Stomach (tissue), 9 donors: ENCODE results near the gene MIS12. TPM values are rescaled to one million over a fixed set of nuclear protein-coding genes. Genes with fewer than 3 reads are reported as not detected.

Experiments used
- DNase-seq, 2 donors: peaks; one replicate each; pipeline versions ENCODE4 v3.0.0 to v3.0.0-alpha.2; 2013 to 2019
- H3K27ac ChIP-seq, 5 donors: fragments of 200-600 bp in 4 of 5; sonication (generic) in 4 of 5; one replicate each; pipeline ENCODE4 v1.5.1; 2013 to 2019; ENCODE audit warnings: mild to moderate bottlenecking in 1 of 5, moderate library complexity in 1 of 5
- H3K27me3 ChIP-seq, 3 donors: fragments of 200-600 bp; sonication (generic); one replicate each; pipeline ENCODE4 v1.5.1; 2017 to 2019; ENCODE audit warnings: mixed run types in 1 of 3
- H3K36me3 ChIP-seq, 4 donors: fragments of 200-600 bp; sonication (generic); 1 replicate in 3 of 4; 2 replicates in 1 of 4; pipeline ENCODE4 v1.5.1; 2016 to 2019
- H3K4me1 ChIP-seq, 4 donors: fragments of 200-600 bp; sonication (generic); one replicate each; pipeline ENCODE4 v1.5.1; 2016 to 2019
- H3K4me3 ChIP-seq, 4 donors: fragments of 200-600 bp; sonication (generic) in 3 of 4; one replicate each; pipeline ENCODE4 v1.5.1; 2016 to 2019; ENCODE audit warnings: mild to moderate bottlenecking in 1 of 4
- H3K9me3 ChIP-seq, 4 donors: fragments of 200-600 bp; sonication (generic); one replicate each; pipeline ENCODE4 v1.5.1; 2016 to 2019
- EP300 ChIP-seq: sonication (generic); formaldehyde crosslinking; IDR thresholded peaks from one replicate; pipeline ENCODE4 v1.6.1; 2017; ENCODE audit warnings: antibody characterized with exemption
- POLR2A ChIP-seq, 4 donors: fragments of 450-650 bp; IDR thresholded peaks; one replicate each; pipeline ENCODE4 v1.6.1; 2016; ENCODE audit warnings: antibody characterized with exemption in 4 of 4, control low read depth in 2 of 4, mild to moderate bottlenecking in 1 of 4, moderate library complexity in 1 of 4
- POLR2AphosphoS5 ChIP-seq, 3 donors: sonication (generic); formaldehyde crosslinking; IDR thresholded peaks; one replicate each; pipeline ENCODE4 v1.6.1; 2016; ENCODE audit warnings: antibody characterized with exemption in 3 of 3
- WGBS, 5 donors: extraction: QIAGEN DNeasy Blood & Tissue Kit in 3 of 5; methylation state at CpG; one replicate each; pipeline versions ENCODE4 v1.1.5 to v1.1.7; 2013 to 2018; 5-methylcytosine and 5-hydroxymethylcytosine counted together
- intact Hi-C: fragments of 100-400 bp; cut with DNase I; formaldehyde crosslinking; loops from one replicate; pipeline ENCODE4 v1.15.1; 2023; ENCODE audit warnings: low total_unique reads
- polyA plus RNA-seq, 3 donors: library from polyadenylated mRNA; stranded (reverse); fragments of 200-250 nt; gene quantifications; one replicate each; pipeline ENCODE4 v1.2.3, GENCODE V29; 2013
- total RNA-seq, 5 donors: library from RNA; depleted of rRNA; stranded (reverse); fragments of >200 nt; gene quantifications; one replicate each; pipeline versions ENCODE4 v1.1.0 to v1.2.3, GENCODE V29; 2014 to 2016
- TF ChIP-seq, protein P1 (sequence below), 7 experiments: fragments of 450-650 bp in 4 of 7; fragments of 200-600 bp in 3 of 7; sonication (generic) in 3 of 7; IDR thresholded peaks; one replicate each; pipeline ENCODE4 v1.5.1; 2016 to 2019; ENCODE audit warnings: antibody characterized with exemption in 7 of 7, control low read depth in 2 of 7, mild to moderate bottlenecking in 1 of 7
- donor health status: healthy with polysubstance abuse.
- donor health status: Bipolar disorder and iron deficiency.
- donor health status: healthy.

MIS12 gene
- total and polyA plus RNA-seq, 8 donors = 7.5 to 43.3 (median 13.6) TPM; not detected in 1

DNA sequence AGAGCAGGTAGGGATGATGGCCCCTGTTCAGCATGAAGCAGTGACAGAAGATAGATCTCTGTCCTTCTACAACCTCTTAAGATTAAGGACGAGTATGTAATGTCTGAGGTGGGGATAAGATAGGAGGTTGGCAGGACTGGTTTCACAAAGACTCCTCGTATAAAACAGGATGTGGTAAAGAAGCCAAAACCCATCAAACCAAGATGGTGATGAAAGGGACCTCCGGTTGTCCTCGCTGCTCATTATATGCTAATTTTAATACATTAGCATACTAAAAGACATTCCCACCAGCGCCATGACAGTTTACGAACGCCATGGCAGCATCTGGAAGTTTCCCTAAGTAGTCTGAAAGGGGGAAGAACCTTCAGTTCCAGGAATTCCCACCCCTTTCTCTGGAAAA, 27.3 kb downstream of the MIS12 start:
- Histone ChIP-seq H3K4me1 (no peaks in the 10 kb centered on the region), H3K27me3 (no peaks in the 10 kb centered on the region), H3K27ac (no peak overlapping the region), H3K4me3 (no peak overlapping the region), H3K36me3 (peaks cover 0 to 16% (median 11%) of the 10 kb centered on the region in 4 donors), H3K9me3 (no peaks in the 10 kb centered on the region)
- no peak for DNase-seq
- no peak for TF ChIP-seq POLR2A (IDR thresholded peaks at IDR 0.05)
- no peak for TF ChIP-seq EP300
- no peak for TF ChIP-seq POLR2AphosphoS5 (IDR thresholded peaks at IDR 0.05)
- WGBS, 5 donors = 64 to 74% (median 67%) methylated on average over 7 of the region's 7 CpGs
- intact Hi-C loops = no loop called here

GRCh38 chr17:5514976-5515375, 28.6 kb downstream of the MIS12 start:
- intact Hi-C loops = no loop called here
- H3K4me1 ChIP-seq = no peaks in the 10 kb centered on the region
- no peaks in the 10 kb centered on the region for H3K9me3 ChIP-seq
- H3K36me3 ChIP-seq = peaks cover 0 to 16% (median 11%) of the 10 kb centered on the region in 4 donors
- TF ChIP-seq POLR2A (IDR thresholded peaks at IDR 0.05) = no peak
- TF ChIP-seq EP300 = no peak
- no peak for TF ChIP-seq POLR2AphosphoS5 (IDR thresholded peaks at IDR 0.05)
- TF ChIP-seq, protein P1, sequence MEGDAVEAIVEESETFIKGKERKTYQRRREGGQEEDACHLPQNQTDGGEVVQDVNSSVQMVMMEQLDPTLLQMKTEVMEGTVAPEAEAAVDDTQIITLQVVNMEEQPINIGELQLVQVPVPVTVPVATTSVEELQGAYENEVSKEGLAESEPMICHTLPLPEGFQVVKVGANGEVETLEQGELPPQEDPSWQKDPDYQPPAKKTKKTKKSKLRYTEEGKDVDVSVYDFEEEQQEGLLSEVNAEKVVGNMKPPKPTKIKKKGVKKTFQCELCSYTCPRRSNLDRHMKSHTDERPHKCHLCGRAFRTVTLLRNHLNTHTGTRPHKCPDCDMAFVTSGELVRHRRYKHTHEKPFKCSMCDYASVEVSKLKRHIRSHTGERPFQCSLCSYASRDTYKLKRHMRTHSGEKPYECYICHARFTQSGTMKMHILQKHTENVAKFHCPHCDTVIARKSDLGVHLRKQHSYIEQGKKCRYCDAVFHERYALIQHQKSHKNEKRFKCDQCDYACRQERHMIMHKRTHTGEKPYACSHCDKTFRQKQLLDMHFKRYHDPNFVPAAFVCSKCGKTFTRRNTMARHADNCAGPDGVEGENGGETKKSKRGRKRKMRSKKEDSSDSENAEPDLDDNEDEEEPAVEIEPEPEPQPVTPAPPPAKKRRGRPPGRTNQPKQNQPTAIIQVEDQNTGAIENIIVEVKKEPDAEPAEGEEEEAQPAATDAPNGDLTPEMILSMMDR (IDR thresholded peaks at IDR 0.05) = no peak
- H3K27me3 ChIP-seq = no peaks in the 10 kb centered on the region
- no peak overlapping the region for H3K4me3 ChIP-seq
- 85 to 96% (median 90%) methylated on average over 8 to 10 of the region's 10 CpGs for WGBS, 5 donors
- H3K27ac ChIP-seq = no peak overlapping the region
- DNase-seq = no peak

GRCh38 chr17:5516060-5516792, 29.9 kb downstream of the MIS12 start:
- no peak overlapping the region for H3K4me3 ChIP-seq
- no peak for DNase-seq
- intact Hi-C loops = no loop called here
- no peaks in the 10 kb centered on the region for H3K4me1 ChIP-seq
- H3K36me3 ChIP-seq = peaks cover 0 to 16% (median 11%) of the 10 kb centered on the region in 4 donors
- no peaks in the 10 kb centered on the region for H3K9me3 ChIP-seq
- peak overlapping the region in 1 of 5 donors; percentile 38 for H3K27ac ChIP-seq
- TF ChIP-seq EP300 (no peak), POLR2AphosphoS5 (IDR thresholded peaks at IDR 0.05) (peak in 1 of 3 donors; percentile 56)
- no peaks in the 10 kb centered on the region for H3K27me3 ChIP-seq
- WGBS, 5 donors = 41 to 50% (median 48%) methylated on average over 5 of the region's 5 CpGs

- intact Hi-C loops = no loop called here
- Histone ChIP-seq H3K9me3 (no peaks in the 10 kb centered on the region), H3K4me3 (no peak overlapping the region), H3K27me3 (no peaks in the 10 kb centered on the region), H3K4me1 (peaks cover 0 to 9% (median 0%) of the 10 kb centered on the region in 4 donors), H3K27ac (no peak overlapping the region), H3K36me3 (peaks cover 0 to 32% (median 14%) of the 10 kb centered on the region in 4 donors)
- WGBS, 5 donors = 87 to 100% (median 98%) methylated on average over 1 of the region's 1 CpG
- no peak for TF ChIP-seq POLR2AphosphoS5 (IDR thresholded peaks at IDR 0.05)
- TF ChIP-seq, protein P1 (IDR thresholded peaks at IDR 0.05) = no peak
- TF ChIP-seq EP300 = no peak
- no peak for TF ChIP-seq POLR2A (IDR thresholded peaks at IDR 0.05)
- no peak for DNase-seq
These were observed 36.1 kb downstream of the MIS12 start for GRCh38 chr17:5522476-5522875.

GRCh38 chr17:5523249-5523648, 36.9 kb downstream of the MIS12 start:
- H3K4me3 ChIP-seq = no peak overlapping the region
- no peaks in the 10 kb centered on the region for H3K9me3 ChIP-seq
- intact Hi-C loops = no loop called here
- no peak for DNase-seq
- no peak overlapping the region for H3K27ac ChIP-seq
- TF ChIP-seq POLR2A (IDR thresholded peaks at IDR 0.05) (no peak), POLR2AphosphoS5 (IDR thresholded peaks at IDR 0.05) (no peak), EP300 (no peak)
- TF ChIP-seq, protein P1 (IDR thresholded peaks at IDR 0.05) = no peak
- peaks cover 0 to 9% (median 0%) of the 10 kb centered on the region in 4 donors for H3K4me1 ChIP-seq
- H3K36me3 ChIP-seq = peaks cover 0 to 39% (median 14%) of the 10 kb centered on the region in 4 donors
- H3K27me3 ChIP-seq = no peaks in the 10 kb centered on the region
- WGBS, 5 donors = 84 to 96% (median 87%) methylated on average over 5 of the region's 5 CpGs
